Liver (tissue), 2 donors: ENCODE results near the gene DPYD.

ENCODE experiments used
- CTCF ChIP-seq: fragments of 150-350 bp; IDR thresholded peaks from 2 replicates; pipeline ENCODE4 v1.5.1; 2017; ENCODE audit warnings: improper control_type of control experiment, low read depth, low read length; ENCODE audit not compliant: missing input control
- MAX ChIP-seq: IDR thresholded peaks from 2 replicates; pipeline ENCODE4 v1.6.1; 2016; ENCODE audit warnings: antibody characterized with exemption
- YY1 ChIP-seq: IDR thresholded peaks from 2 replicates; pipeline ENCODE4 v1.6.1; 2016; ENCODE audit warnings: antibody characterized with exemption, mild to moderate bottlenecking
- donor health status: healthy.

- TF ChIP-seq CTCF (no peak), YY1 (no peak), MAX (no peak)
Measured at GRCh38 chr1:97348599-97349265, 572.1 kb downstream of the DPYD start.
